HepG2 (cell line): ENCODE results near the gene ULK3.

Experiments used
- CHD2 ChIP-seq: IDR thresholded peaks from 2 replicates; pipeline ENCODE4 v1.6.1; 2011; ENCODE audit warnings: low read depth, low read length, improper control_type of control experiment
- DPF2 ChIP-seq: sonication (generic); formaldehyde crosslinking; IDR thresholded peaks from 2 replicates; pipeline ENCODE4 v1.4.0; 2020; ENCODE audit warnings: mild to moderate bottlenecking, low read depth, missing genetic modification reagents, borderline replicate concordance
- PAX8 ChIP-seq: sonication (generic); formaldehyde crosslinking; IDR thresholded peaks from 2 replicates; pipeline ENCODE4 v1.8.0; 2022; ENCODE audit warnings: mild to moderate bottlenecking, missing genetic modification reagents, borderline replicate concordance
- RARG ChIP-seq: sonication (generic); formaldehyde crosslinking; IDR thresholded peaks from 2 replicates; pipeline ENCODE4 v1.4.0; 2020; ENCODE audit warnings: low read depth, mild to moderate bottlenecking, missing genetic modification reagents
- SMAD3 ChIP-seq: sonication (generic); formaldehyde crosslinking; IDR thresholded peaks from 2 replicates; pipeline ENCODE4 v1.4.0; 2020; ENCODE audit warnings: missing genetic modification reagents
- ZBTB1 ChIP-seq: sonication (generic); formaldehyde crosslinking; IDR thresholded peaks from 2 replicates; pipeline ENCODE4 v1.4.0; 2020; ENCODE audit warnings: missing genetic modification reagents, borderline replicate concordance
- ZNF768 ChIP-seq: sonication (generic); formaldehyde crosslinking; IDR thresholded peaks from 2 replicates; pipeline ENCODE4 v1.4.0; 2020; ENCODE audit warnings: missing genetic modification reagents
- ZNF780A ChIP-seq: sonication (generic); formaldehyde crosslinking; IDR thresholded peaks from 2 replicates; pipeline ENCODE4 v1.8.0; 2022; ENCODE audit warnings: mild to moderate bottlenecking, missing genetic modification reagents, moderate library complexity
- TF ChIP-seq, protein P1 (sequence below): IDR thresholded peaks from 2 replicates; pipeline ENCODE4 v1.6.1; 2016
- TF ChIP-seq, protein P2 (sequence below): sonication (generic); formaldehyde crosslinking; IDR thresholded peaks from 2 replicates; pipeline ENCODE4 v1.8.1; 2023; ENCODE audit warnings: mild to moderate bottlenecking, moderate library complexity, missing genetic modification reagents
- TF ChIP-seq, protein P3 (sequence below): sonication (generic); formaldehyde crosslinking; IDR thresholded peaks from 2 replicates; pipeline ENCODE4 v1.5.0; 2020; ENCODE audit warnings: mild to moderate bottlenecking, missing genetic modification reagents, moderate library complexity

DNA sequence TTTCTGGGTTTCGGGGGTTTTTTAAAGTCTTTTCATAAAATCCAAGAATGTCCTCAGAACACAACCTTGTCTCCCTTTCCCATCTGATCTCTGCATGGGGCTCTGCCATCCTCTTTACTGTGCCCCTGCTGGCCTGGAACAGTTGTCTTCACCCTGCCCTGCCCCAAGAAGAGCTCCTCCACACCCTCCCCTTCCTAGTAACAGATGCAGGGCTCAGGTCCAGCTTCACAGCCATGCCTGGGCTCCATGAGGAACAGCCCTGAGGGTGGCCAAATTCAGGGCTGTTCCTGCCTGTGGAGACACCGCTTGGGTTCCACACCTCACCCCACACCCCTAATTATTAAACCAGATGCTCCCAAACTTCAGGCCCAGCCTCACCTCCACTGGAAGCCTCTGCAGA is 12.9 kb upstream of the ULK3 start:
- TF ChIP-seq, protein P1, sequence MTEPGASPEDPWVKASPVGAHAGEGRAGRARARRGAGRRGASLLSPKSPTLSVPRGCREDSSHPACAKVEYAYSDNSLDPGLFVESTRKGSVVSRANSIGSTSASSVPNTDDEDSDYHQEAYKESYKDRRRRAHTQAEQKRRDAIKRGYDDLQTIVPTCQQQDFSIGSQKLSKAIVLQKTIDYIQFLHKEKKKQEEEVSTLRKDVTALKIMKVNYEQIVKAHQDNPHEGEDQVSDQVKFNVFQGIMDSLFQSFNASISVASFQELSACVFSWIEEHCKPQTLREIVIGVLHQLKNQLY (CRISPR knock-in tag): no peak
- TF ChIP-seq, protein P2, sequence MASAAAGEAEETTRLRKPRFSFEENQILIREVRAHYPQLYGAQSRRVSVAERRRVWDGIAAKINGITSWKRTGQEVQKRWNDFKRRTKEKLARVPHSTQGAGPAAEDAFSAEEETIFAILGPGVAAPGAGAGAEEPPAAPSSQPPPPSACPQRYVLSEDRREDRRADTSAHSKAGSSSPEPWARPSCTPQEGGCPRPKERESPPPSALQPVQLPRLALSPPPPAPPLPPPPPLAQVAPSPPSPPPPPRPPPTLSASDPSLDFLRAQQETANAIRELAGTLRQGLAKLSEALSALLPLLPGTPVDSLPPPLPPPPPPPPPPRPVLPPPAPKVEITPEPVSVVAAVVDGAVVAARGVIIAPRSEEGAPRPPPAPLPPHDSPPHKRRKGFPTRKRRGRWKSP (CRISPR knock-in tag): no peak
- TF ChIP-seq, protein P3, sequence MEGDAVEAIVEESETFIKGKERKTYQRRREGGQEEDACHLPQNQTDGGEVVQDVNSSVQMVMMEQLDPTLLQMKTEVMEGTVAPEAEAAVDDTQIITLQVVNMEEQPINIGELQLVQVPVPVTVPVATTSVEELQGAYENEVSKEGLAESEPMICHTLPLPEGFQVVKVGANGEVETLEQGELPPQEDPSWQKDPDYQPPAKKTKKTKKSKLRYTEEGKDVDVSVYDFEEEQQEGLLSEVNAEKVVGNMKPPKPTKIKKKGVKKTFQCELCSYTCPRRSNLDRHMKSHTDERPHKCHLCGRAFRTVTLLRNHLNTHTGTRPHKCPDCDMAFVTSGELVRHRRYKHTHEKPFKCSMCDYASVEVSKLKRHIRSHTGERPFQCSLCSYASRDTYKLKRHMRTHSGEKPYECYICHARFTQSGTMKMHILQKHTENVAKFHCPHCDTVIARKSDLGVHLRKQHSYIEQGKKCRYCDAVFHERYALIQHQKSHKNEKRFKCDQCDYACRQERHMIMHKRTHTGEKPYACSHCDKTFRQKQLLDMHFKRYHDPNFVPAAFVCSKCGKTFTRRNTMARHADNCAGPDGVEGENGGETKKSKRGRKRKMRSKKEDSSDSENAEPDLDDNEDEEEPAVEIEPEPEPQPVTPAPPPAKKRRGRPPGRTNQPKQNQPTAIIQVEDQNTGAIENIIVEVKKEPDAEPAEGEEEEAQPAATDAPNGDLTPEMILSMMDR (CRISPR knock-in tag): no peak
- TF ChIP-seq DPF2 (no peak), CHD2 (no peak), RARG (CRISPR knock-in tag) (no peak), ZNF780A (no peak), ZNF768 (no peak), SMAD3 (CRISPR knock-in tag) (no peak), PAX8 (CRISPR knock-in tag) (no peak), ZBTB1 (no peak)
